Activated naive CD4-positive, alpha-beta T cell treated with anti-CD3 and anti-CD28 coated beads for 36 hours (primary cell): ENCODE data around the gene OTUB1. TPM values are rescaled to one million over a fixed set of nuclear protein-coding genes. Genes with fewer than 3 reads are reported as not detected.

Experiments used
- CTCF ChIA-PET: fragments of 350-600 bp; sonication (Branson Sonifier 250); formaldehyde crosslinking; loops from one replicate; lab custom pipeline; 2021; ENCODE audit warnings: antibody characterized with exemption; lab: Charles Lee
- DNase-seq: peaks from one replicate; pipeline ENCODE4 v3.0.0-alpha.2; 2020
- H3K27ac Mint-ChIP-seq: one replicate; pipeline ENCODE4 v1.8.0; 2021; ENCODE audit warnings: mild to moderate bottlenecking, mixed read lengths
- H3K27me3 Mint-ChIP-seq: one replicate; pipeline ENCODE4 v1.8.0; 2021; ENCODE audit warnings: low read depth, mixed read lengths
- H3K36me3 Mint-ChIP-seq: one replicate; pipeline ENCODE4 v1.8.0; 2021; ENCODE audit warnings: low read depth, mixed read lengths
- H3K4me1 Mint-ChIP-seq: one replicate; pipeline ENCODE4 v1.8.0; 2021; ENCODE audit warnings: low read depth, mixed read lengths
- H3K4me3 Mint-ChIP-seq: one replicate; pipeline ENCODE4 v1.8.0; 2021; ENCODE audit warnings: mild to moderate bottlenecking, moderate library complexity, mixed read lengths
- H3K9me3 Mint-ChIP-seq: one replicate; pipeline ENCODE4 v1.8.0; 2021; ENCODE audit warnings: mixed read lengths
- intact Hi-C: fragments of 100-400 bp; cut with micrococcal nuclease; formaldehyde crosslinking; loops from one replicate; pipeline ENCODE4 v1.15.1; 2023
- total RNA-seq, 2 experiments: library from RNA; stranded (reverse); gene quantifications; one replicate each; pipeline ENCODE4 v1.2.3, GENCODE V29; 2021

OTUB1 gene
- total RNA-seq, 2 experiments from 2014 or later: 61.9 to 63.0 TPM

DNA sequence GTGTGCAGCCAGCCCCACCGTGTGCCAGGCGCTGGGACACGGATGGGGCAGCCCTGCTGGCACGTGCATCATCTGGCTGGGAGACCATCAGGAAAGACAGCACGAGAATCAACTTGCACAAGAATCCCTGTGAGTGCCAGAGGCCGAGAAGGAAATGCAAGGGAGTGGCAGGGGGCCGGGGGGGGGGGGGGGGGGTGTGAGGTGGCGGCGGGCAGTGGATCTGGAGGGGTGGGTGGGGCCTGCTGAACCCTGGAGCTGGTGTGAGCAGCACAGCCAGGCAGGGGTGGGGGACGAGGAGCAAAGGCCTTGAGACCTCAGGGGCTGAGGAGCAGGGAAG, 35.5 kb downstream of the OTUB1 start:
- no peak for DNase-seq
- Mint-ChIP-seq H3K4me3 (no peak overlapping the region), H3K9me3 (no peaks in the 10 kb centered on the region), H3K27ac (no peak overlapping the region), H3K36me3 (no peaks in the 10 kb centered on the region), H3K4me1 (no peaks in the 10 kb centered on the region), H3K27me3 (no peaks in the 10 kb centered on the region)
- intact Hi-C loops: no loop called here
- CTCF ChIA-PET: no interaction called here

DNA sequence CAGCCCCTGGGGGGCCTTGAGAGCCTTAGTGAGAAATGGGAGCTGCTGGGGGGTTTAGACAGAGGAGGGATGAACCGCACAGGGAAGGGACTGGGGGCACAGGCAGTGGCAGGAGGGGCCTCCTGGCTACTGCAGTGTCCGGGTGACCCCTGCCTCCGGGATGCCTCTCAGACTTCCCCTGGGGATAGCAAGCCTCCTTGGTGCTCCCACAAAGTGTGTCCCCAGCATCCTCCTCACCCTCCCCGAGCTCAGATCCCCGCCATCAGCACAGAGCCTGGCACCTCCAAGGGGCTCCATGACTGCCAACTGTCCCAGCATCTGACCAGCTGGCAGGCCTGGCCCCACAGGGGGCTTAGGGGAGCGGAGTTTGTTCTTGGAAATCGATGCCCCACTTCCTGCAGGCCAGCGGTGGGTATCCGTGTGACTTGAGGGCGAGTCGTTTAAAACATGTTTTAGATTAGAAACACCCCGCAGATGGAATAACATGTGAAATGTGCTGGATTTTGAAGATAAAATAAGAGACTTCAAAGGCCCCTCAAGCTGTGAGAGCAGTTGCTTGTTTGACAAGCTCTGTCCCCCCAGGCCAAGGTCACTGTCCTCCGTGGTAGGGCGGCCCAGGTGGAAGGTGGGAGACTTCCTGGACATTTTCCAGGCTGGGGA, 36.0 kb downstream of the OTUB1 start:
- no peak for DNase-seq
- Mint-ChIP-seq H3K27ac (no peak overlapping the region), H3K9me3 (no peaks in the 10 kb centered on the region), H3K4me3 (no peak overlapping the region), H3K36me3 (no peaks in the 10 kb centered on the region), H3K4me1 (no peaks in the 10 kb centered on the region), H3K27me3 (peaks cover 4% of the 10 kb centered on the region)
- intact Hi-C loops: no loop called here
- CTCF ChIA-PET: interaction anchor here (0.6 kb wide), 1 partner anchor 658 kb away, joined by 7 read pairs; no protein-coding TSS in a partner anchor

GRCh38 chr11:64023712-64024710, 37.8 kb downstream of the OTUB1 start:
- Mint-ChIP-seq H3K27me3 (peaks cover 7% of the 10 kb centered on the region), H3K4me1 (no peaks in the 10 kb centered on the region), H3K27ac (no peak overlapping the region), H3K36me3 (no peaks in the 10 kb centered on the region), H3K9me3 (no peaks in the 10 kb centered on the region), H3K4me3 (no peak overlapping the region)
- CTCF ChIA-PET: interaction anchor here (0.6 to 1.7 kb wide), 2 partner anchors 23 to 175 kb away, joined by 3 to 6 read pairs; no protein-coding TSS in a partner anchor
- intact Hi-C loops: no loop called here
- no peak for DNase-seq

DNA sequence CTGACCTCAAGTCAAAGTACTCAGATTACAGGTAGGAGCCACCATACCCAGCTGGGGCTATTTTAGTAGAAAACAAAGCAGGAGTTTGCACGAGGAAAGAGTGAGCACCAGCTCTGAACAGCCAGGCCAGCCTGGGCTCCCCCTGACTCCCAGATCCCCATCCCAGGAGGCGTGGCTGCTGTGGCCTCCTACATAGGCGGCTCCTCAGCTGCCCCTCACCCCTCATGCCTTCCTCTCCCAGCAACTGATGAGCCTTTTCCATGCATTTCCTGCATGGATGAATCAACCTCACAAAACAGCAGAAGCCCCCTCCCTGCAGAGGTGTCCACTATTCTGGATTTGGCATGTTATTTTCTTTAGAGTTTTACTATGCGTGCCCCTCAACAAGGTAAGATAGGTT, 39.0 kb downstream of the OTUB1 start:
- H3K36me3 Mint-ChIP-seq: no peaks in the 10 kb centered on the region
- DNase-seq: no peak
- CTCF ChIA-PET: interaction anchor here (1.7 kb wide), 1 partner anchor 24 kb away, joined by 6 read pairs; no protein-coding TSS in a partner anchor
- no peak overlapping the region for H3K4me3 Mint-ChIP-seq
- peaks cover 12% of the 10 kb centered on the region for H3K27me3 Mint-ChIP-seq
- no peaks in the 10 kb centered on the region for H3K4me1 Mint-ChIP-seq
- intact Hi-C loops: no loop called here
- H3K9me3 Mint-ChIP-seq: no peaks in the 10 kb centered on the region
- H3K27ac Mint-ChIP-seq: no peak overlapping the region

DNA sequence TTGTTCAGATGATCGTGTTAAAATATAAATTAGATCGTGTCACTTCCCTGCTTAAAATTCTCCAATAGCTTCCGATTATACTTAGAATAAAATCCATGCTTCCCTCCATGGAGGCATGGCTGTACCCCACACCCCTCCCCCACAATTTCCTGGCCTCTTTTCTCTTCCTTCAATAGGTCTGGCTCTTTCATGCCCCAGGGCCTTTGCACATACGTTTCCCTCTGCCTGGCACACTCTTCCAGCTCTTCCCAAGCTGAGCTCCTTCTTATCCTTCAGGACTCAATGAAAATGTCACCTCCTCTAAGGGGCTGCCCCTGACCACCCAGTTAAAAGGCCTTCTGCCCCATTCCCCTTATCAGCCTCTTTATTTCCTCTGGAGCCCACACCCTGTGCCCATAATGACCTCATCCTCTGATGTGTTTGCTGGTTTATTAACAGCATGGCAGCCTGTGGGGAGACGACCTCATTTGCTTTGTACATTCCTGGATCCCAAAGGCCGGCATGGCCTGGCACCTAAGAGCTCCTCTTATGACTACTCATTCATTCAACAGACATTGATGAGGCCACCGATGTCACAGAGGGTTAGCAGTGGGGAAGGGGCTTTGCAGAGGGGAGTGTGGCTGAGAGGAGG, 40.5 kb downstream of the OTUB1 start:
- intact Hi-C loops: no loop called here
- DNase-seq: no peak
- Mint-ChIP-seq H3K4me1 (no peaks in the 10 kb centered on the region), H3K9me3 (no peaks in the 10 kb centered on the region), H3K27me3 (peaks cover 12% of the 10 kb centered on the region), H3K4me3 (no peak overlapping the region), H3K36me3 (no peaks in the 10 kb centered on the region), H3K27ac (no peak overlapping the region)
- CTCF ChIA-PET: no interaction called here

GRCh38 chr11:64027651-64028397, 41.6 kb downstream of the OTUB1 start:
- Mint-ChIP-seq H3K4me3 (no peak overlapping the region), H3K27me3 (peaks cover 12% of the 10 kb centered on the region), H3K4me1 (no peaks in the 10 kb centered on the region), H3K36me3 (no peaks in the 10 kb centered on the region), H3K27ac (no peak overlapping the region), H3K9me3 (no peaks in the 10 kb centered on the region)
- no peak for DNase-seq
- intact Hi-C loops: no loop called here
- CTCF ChIA-PET: interaction anchor here (1.0 kb wide), 1 partner anchor 26 kb away, joined by 3 read pairs; no protein-coding TSS in a partner anchor

DNA sequence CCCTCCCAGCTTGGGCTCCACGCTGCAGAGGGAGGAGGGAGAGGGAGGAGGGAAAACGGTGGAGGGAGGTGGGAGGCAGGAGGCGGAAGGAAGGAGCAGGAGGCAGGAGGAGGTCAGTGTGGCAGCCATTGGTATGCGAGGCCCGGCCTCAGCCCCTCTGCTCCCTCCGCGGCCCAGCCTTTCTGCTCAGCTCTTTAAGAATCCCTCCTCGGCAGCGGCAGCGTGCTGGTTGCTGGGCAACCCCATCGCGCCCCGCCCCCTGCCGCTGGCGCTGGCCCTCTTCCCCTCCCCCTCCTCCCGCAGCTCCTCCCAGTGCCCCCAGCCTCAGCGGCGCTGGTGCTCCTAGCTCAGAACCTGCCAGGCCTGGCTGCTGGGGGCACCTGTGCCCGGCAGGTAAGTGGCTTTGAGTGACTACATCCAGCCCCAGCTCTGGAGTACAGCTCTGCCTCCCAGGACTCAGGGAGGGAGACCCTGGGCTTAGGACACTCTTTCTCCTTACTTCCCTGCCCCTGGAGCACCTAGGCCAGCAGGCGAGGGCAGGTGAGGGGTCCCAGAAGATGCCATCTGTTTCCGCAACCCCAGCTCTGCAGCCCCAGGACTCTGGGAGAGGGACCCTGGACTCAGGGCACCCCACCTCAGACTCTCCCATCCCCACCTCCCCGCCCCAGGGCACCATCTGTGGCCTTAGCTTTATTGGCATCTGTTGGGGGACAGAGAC, 42.3 kb downstream of the OTUB1 start:
- CTCF ChIA-PET: interaction anchor here (1.0 kb wide), 1 partner anchor 27 kb away, joined by 3 read pairs; no protein-coding TSS in a partner anchor
- intact Hi-C loops: no loop called here

GRCh38 chr11:64029773-64030172, 43.5 kb downstream of the OTUB1 start:
- Mint-ChIP-seq H3K27me3 (peaks cover 21% of the 10 kb centered on the region), H3K9me3 (no peaks in the 10 kb centered on the region), H3K4me1 (peaks cover 5% of the 10 kb centered on the region), H3K27ac (no peak overlapping the region), H3K36me3 (no peaks in the 10 kb centered on the region), H3K4me3 (no peak overlapping the region)
- intact Hi-C loops: no loop called here
- CTCF ChIA-PET: no interaction called here
- no peak for DNase-seq

More for the DNA sequence above, 42.3 kb downstream of the OTUB1 start:
- DNase-seq: no peak
- H3K27ac Mint-ChIP-seq: no peak overlapping the region
- H3K4me3 Mint-ChIP-seq: no peak overlapping the region
- no peaks in the 10 kb centered on the region for H3K4me1 Mint-ChIP-seq
- H3K9me3 Mint-ChIP-seq: no peaks in the 10 kb centered on the region
- H3K36me3 Mint-ChIP-seq: no peaks in the 10 kb centered on the region
- H3K27me3 Mint-ChIP-seq: peaks cover 12% of the 10 kb centered on the region

DNA sequence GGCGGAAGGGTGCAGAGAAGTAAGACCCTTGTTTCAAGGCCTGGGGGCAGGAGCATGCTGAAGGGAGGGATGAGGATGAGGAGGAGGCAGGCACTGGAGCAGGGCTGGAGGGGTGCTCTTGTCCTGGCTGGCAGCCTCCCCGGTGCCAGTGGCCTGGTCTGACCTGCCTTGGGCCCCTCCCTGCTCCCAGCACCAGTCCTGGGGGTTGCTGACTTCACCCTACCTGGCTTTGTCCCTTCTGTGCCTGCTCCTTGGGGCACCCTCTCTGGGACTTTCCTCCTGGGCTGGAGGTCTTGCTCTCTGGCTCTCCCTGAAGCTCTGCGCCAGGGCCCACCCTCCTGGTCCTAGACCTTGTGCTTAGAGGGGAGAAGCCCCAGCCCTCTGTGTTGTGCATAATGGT, 44.8 kb downstream of the OTUB1 start:
- Mint-ChIP-seq H3K4me3 (no peak overlapping the region), H3K36me3 (no peaks in the 10 kb centered on the region), H3K4me1 (peaks cover 10% of the 10 kb centered on the region), H3K27ac (no peak overlapping the region), H3K9me3 (no peaks in the 10 kb centered on the region), H3K27me3 (peaks cover 27% of the 10 kb centered on the region)
- no peak for DNase-seq
- intact Hi-C loops: no loop called here
- CTCF ChIA-PET: interaction anchor here (0.9 kb wide), 1 partner anchor 84 kb away, joined by 3 read pairs; no protein-coding TSS in a partner anchor

- DNase-seq: no peak
- no peaks in the 10 kb centered on the region for H3K9me3 Mint-ChIP-seq
- no peak overlapping the region for H3K4me3 Mint-ChIP-seq
- intact Hi-C loops: no loop called here
- CTCF ChIA-PET: interaction anchor here (2.0 kb wide), 1 partner anchor 30 kb away, joined by 9 read pairs; no protein-coding TSS in a partner anchor
- peaks cover 10% of the 10 kb centered on the region for H3K4me1 Mint-ChIP-seq
- peaks cover 25% of the 10 kb centered on the region for H3K27me3 Mint-ChIP-seq
- no peaks in the 10 kb centered on the region for H3K36me3 Mint-ChIP-seq
- H3K27ac Mint-ChIP-seq: no peak overlapping the region
Measured at GRCh38 chr11:64032050-64032449, 45.8 kb downstream of the OTUB1 start.

GRCh38 chr11:64034411-64034811, 48.2 kb downstream of the OTUB1 start:
- DNase-seq: no peak
- intact Hi-C loops: no loop called here
- H3K9me3 Mint-ChIP-seq: no peaks in the 10 kb centered on the region
- no peaks in the 10 kb centered on the region for H3K36me3 Mint-ChIP-seq
- CTCF ChIA-PET: no interaction called here
- H3K4me1 Mint-ChIP-seq: peaks cover 10% of the 10 kb centered on the region
- peaks cover 21% of the 10 kb centered on the region for H3K27me3 Mint-ChIP-seq
- H3K4me3 Mint-ChIP-seq: no peak overlapping the region
- no peak overlapping the region for H3K27ac Mint-ChIP-seq
